HTR-8/SVneo (cell line): Measurements from ENCODE around the gene TFB2M.
A peak's percentile ranks its signal among the peaks of the same experiment; 100 is the strongest.
"Not testable (repeated sequence)": the region's sequence is repeated elsewhere in the genome, so short reads cannot be mapped to it uniquely, and the experiment has no call there.

ENCODE experiments used
- DNase-seq: peaks from one replicate; pipeline ENCODE4 v3.0.0; 2011; ENCODE audit warnings: low spot score, mixed read lengths; ENCODE audit not compliant: insufficient read length
- FAIRE-seq: peaks from 2 replicates; lab custom pipeline; 2011; peaks lifted over from hg19 to GRCh38; lab: Jason Lieb, UNC

The TFB2M gene

DNA sequence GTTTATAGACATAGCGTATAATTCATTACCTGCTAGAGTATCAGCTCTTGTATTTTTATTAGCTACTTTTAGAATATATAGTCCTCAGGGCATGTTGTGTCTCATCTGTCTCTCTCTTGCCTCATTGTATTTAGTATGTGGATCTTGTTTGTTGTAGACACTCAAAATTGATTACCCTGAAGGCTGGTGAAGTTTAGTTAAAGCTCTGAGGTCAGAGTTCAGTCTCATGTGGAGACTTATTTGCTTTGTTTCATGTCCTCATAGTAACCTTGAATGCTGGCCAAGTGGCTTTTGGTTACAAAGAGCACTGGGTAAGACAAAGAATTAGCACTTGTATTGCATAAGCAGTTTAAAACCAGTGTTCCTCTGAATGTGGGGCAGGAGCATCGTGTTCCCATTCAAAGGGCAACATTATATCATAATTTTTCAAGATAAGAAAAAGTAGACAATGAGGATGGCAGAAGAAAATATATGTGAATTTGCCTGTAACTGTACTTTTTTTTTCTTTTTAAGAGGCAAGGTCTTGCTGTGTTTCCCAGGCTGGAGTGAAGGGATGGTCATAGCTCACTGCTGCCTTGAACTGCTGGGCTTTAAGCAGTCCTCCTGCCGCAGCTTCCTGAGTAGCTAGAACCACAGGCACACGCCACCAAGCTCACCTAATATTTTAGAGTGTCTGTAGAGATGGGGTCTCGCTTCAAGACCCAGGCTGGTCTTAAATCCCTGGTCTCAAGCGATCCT is 17.6 kb upstream of the TFB2M start:
- FAIRE-seq = no peak
- no peak for DNase-seq

DNA sequence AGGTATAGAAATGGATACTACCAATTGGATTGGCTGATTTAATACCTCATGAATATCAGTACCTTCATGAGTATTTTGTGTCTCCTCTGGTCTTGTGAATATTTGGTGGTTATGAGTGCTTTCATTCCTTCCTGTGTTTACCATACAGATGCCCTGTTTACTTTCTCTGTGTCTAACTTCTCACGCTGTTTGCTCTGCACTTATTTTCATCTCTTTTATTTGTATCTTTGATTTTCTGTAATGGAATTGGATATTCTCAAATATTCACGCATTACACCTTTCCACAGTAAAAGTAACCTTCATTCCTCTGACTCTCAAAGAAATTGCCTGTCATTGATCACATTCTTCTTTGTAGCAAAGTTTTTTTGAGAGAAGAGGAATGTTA is 17.0 kb upstream of the TFB2M start:
- DNase-seq = no peak
- FAIRE-seq = no peak

DNA sequence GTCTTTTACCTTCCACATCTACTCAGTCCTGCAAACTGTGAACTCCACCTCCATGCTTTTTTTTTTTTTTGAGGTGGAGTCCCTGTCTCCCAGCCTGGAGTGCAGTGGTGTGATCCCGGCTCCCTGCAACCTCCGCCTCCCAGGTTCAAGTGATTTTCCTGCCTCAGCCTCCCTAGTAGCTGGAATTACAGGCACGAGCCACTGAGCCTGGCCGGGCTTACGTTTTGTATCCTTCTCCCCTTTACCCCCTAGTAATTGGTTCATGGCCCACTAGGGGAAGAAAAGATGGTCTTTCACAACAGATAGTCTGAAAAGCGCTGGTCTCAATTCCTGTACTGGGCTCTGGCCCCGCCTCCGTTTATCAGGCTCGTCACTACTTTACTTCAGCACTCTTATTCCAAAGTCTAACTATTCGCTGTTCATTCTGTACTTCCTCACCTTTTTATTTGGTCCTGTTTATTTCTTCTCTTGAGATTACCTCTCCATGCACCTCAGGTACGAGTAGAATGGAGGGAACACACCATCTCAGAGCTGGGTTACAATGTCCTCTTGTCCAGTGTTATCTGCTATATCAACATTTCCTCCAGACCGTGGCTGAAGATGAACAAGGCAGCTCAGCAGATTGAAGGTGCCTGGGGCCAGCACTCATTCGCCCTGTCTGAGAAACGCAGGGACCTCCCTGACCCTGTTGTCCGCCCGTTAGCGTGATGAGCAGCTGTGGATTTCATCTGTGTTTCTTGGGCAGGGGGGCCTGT is 16.4 kb upstream of the TFB2M start:
- no peak for FAIRE-seq
- no peak for DNase-seq

DNA sequence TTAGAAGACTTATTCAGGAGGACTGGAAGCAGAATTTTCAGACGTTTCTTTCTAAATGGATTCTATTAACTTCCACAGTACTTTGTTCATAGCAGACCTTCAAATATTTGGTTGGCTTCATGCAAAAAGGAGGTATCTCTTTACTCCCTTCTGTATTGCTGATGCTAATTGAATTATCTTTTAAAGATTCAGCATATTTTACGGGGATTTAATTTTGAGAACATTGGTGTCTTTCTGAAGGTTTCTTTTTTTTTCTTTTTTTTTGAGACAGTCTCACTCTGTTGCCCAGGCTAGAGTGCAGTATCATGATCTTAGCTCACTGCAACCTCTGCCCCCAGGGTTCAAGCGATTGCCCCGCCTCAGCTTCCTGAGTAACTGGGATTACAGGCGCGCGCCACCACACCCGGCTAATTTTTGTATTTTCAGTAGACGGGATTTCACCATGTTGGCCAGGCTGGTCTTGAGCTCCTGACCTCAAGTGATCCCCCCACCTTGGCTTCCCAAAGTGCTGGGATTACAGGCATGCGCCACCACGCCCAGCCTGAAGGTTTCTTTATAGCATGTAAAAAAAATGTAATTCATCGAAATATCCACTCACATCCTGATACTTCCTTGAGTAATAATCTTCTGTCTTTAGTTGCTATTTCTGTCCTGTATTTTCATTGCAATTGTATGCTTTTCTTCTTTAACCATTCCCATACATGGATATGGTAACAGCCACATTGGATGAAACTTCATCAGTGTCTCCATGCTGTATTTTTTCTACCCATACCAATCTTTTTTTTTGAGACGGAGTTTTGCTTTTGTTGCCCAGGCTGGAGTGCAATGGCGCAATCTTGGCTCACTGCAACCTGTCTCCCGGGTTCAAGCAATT is 14.7 kb upstream of the TFB2M start:
- DNase-seq (no peak), FAIRE-seq (no peak)

DNA sequence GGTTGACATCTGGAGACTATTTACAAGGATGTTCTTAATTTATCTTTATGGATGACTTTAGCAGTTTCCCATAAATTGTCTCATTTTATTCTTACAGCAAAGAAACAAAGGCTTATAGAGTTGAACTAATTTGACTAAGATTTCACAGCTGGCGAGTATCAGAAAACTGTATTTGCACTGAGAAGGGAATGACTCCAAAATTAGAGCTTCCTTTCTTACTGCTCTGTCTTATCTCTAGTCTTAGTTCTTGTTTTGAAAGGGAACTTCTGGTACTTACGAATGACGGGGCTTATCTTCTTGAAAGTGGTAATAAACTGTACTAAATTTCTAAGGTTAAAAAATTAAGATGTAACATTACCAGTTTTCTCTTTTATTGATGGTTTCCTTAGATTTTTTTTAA is 13.8 kb upstream of the TFB2M start:
- FAIRE-seq = no peak
- DNase-seq = no peak

DNA sequence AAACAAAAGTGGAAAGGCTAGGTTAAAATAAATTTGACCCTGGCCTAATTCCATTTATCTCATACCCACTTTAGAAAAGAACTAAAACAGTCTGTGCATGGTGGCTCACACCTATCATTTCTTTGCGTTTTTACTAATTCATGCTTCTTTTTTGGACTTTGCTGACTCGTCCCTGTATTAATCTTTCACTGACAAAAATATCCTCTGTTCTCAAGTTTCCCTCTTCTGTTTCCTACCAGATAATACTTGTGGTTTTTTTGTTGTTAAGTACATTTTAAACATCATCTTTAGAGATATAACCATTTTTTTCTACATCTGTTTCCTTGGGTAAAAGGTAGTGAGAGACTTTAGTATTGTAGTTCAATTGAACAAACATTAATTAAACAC is 11.7 kb upstream of the TFB2M start:
- no peak for FAIRE-seq
- no peak for DNase-seq

DNA sequence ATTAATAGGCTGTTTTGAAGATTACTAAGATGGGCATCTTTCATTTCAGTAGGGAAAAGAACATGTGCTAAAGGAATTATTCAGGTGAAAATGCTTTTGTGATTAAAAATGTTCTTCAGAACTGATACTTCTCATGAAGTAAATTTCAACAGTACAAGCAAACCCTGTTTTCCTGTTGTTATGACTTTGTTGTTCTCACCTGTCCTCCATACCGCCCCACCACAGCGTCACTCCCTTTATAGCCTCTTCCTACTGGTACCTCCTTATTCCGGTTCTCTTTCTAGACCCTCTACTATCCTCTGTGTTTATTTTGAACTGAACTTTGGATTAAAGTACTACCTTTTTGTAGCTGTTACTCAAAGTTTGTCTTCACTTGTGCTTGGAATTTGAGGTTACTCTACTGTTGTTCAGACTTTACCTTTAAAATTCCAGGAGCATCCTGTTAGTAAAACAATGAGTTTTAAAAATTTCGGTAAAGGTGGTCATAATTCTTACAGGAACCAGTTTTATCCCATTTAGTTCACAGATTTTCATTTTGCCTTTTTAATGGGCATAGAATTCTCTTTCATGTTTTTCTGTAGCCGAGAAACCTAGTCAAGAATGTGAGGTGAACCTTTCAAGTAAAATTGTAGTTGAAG is 11.1 kb upstream of the TFB2M start:
- DNase-seq = no peak
- no peak for FAIRE-seq

DNA sequence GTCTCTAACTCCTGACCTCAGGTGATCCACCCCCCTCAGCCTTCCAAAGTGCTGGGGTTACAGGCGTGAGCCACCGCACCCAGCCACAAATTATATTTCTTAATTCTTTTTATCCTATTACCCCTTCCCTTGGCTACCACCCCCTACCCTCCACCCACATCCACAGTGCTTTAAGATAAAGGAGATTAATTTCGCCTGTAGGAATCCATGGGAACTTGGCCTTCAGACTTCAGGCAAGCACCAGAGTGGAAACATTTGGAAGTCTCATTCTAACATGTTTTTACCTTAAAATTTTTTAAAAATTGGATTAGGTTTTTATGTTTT is 10.6 kb upstream of the TFB2M start:
- no peak for DNase-seq
- no peak for FAIRE-seq

DNA sequence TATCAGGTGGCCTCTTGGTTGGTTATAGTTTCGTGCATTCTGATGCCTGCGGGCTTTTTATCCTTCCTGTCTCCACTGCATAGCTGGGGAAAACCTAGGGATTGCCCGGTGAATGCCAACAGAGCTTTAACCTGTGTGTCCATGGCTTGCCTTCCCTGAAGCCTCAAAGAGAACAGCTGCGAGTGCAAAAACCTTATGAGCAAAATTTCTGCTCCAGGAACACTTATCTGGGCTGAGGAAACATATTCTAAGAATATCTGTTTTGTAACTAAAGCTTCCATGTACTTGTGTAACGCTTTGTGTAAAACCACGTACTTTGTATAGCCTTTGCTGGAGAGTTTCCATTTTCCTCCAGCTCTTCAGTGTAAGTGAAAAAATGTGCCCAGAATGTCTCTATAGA is 7.4 kb upstream of the TFB2M start:
- no peak for DNase-seq
- FAIRE-seq = no peak

DNA sequence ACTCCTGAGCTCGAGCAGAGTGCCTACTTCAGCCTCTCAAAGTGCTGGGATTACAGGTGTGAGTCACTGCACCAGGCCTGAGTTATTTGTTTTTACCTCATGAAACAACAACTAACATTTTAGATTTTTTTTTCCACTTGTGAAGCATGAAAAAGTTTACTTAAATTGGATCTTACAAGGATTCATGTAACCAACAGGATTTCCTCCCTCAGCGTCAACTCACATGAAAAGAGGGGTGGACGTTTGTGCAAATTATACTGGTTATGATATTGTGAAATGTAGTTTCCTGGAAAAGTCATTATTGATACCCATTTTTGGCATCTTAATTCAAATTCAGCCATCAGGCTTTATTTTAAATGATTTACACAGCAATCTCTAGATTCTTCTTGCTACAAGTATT is 6.7 kb upstream of the TFB2M start:
- FAIRE-seq = no peak
- no peak for DNase-seq

DNA sequence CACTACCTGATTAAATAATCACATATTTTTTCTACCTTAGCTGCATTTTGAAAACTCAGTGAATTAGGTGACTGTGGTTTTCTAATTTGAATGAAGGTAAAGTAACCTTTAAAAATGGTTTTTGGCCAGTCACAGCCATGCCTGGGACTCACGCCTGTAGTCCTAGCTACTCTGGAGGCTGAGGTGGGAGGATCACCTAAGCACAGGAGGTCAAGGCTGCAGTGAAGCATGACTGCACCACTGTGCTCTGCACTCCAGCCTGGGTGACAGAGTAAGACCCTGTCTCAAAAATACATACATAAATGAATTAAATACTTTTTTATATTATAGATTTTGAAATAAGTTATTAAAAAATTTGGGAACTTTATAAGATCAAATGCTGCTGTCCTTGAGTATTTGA is 5.9 kb upstream of the TFB2M start:
- no peak for DNase-seq
- no peak for FAIRE-seq

DNA sequence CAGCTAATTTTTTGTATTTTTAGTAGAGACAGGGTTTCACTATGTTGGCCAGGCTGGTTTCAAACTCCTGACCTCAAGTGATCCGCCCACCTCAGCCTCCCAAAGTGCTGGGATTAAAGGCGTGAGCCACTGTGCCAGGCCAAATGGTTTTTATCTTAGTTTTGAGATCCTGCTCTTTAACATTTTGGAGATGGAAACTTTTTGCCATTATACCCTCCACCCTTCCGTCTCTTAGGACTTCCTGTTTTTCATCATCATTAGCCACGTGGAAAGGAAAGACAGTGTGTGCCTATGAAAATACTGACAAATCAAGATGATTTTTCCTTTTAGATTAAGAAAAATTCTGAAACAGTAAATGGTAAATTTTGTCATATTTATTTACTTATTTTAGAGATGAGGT is 5.2 kb upstream of the TFB2M start:
- FAIRE-seq, DNase-seq: not testable (repeated sequence)

DNA sequence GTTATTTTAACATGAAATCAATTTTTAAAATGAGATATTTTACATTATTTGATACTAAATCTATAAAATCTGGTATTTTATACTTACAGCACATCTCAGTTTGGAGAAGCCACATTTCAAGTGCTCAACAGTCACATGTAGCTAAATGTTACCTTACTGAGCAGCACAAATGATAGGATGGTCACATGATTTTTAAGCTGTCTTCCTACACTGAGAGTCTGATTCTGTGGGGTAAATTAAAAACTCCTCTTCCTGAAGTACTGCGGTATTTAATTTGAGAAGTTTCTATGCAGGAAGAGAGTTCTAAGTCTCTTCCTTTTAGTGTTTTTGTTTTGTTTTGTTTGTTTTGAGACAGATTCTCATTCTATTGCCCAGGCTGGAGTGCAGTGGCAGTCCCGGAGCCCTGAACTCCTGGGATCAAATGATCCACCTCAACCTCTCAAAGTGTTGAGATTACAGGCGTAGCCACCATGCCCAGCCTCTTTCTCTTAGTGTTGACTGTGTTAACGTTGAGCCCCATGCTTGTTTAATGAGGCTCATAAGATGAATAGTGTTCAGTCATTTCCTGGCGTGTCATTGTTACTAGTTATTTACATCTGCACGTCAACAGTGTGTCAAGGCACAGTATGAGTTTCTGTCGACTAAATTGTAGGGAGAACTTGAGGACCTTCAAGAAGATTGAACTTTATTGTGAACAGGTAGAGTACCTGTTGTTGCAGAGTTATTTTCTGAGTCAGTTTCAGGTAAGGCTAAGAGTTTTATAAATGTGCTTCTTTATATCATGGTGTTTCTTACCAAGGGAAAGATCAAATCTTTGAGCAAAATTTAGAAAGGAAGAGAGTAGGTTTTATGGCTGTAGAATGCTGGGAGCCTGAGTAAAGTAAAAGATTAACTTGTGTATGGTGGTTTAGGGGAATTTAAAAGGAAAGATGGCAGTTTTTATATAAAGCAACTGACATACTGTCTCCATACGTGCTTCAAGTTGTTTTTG is 3.5 kb upstream of the TFB2M start:
- no peak for DNase-seq

DNA sequence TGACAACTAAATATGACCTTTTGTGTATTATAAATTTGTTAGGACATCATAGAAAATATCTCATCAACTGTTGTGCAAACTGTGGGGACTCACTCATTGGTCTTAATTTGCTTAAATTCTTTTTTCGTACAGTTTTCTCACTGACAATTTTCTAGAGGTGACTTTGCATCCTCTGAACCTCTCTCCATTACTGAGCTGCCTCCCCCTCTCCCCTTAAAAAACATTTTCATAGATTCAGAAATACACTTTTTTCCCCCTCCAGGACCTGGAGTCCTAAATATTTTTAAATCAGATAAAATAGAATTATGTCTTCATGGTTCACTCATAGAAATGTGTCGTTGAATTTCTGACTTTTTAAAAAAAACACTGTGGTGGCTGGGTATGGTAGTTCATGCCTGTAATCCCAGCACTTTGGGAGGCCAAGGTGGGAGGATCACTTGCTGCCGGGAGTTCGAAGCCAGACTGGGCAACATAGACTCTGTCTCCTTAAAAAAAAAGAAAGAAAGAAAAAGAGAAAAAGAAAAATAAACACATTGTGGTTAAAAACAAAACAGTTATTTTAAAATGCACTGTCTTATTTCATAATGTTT is 1.7 kb upstream of the TFB2M start:
- FAIRE-seq (no peak), DNase-seq (no peak)

More for the DNA sequence above, 3.5 kb upstream of the TFB2M start:
- FAIRE-seq = no peak

DNA sequence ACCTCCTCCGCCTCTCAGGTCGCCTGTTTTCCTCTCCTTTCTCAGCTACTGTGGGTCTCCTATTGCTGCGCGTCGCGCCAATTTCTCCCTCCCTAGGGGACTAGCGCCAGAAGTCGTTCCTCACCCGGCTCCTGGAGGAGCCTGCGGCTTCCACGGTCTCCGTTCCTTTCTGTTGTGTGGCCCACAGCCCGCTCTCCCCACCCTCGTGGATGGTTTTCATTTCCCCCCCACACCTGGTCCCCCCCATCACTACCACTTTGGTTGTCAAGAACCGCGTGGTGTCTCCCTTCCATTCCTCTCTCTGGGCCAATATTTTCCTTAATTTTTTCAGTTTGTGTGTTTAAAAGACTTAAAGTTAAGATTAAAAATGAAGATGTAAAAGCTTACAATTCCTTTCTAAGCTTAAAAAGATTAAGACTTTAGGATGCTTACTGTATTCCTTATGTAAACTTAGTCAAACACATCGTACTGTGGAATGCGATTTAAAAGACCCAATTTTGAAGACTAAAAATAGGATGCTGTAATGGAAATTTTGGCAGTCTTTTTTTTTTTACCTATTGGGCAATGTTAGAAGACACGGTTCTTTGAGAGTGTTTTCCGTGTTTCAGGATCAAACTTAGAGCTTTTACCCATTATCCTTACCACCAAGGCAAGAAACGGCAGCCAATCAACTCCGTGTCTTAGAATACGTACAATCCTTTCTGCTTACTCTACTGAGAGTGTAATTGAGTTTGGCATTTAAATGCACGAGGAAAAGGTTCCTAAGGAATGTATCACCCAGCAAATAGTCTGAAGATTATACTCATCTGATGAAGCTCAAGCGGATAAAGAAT is 968 bp upstream of the TFB2M start:
- peak; percentile 27 for DNase-seq
- no peak for FAIRE-seq

DNA sequence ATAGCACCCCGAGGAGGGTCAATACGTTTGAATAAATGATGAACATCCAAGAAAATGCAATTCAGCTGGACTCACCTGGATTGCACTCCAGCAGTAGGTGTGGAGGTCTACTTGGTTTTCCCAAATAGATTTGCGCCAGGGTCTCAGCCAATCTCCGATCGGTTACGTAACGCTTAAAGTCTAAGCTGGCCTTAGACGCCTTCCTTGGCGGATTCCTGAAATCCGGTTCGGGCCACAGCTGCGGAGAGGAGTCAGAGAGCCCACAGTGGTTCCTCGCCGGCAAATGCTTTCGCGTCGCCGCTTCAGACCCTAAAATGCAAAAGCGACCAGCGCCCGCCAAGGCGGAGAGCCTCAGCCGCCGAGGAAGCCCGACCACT is 322 bp downstream of the TFB2M start:
- DNase-seq (no peak), FAIRE-seq (no peak)

DNA sequence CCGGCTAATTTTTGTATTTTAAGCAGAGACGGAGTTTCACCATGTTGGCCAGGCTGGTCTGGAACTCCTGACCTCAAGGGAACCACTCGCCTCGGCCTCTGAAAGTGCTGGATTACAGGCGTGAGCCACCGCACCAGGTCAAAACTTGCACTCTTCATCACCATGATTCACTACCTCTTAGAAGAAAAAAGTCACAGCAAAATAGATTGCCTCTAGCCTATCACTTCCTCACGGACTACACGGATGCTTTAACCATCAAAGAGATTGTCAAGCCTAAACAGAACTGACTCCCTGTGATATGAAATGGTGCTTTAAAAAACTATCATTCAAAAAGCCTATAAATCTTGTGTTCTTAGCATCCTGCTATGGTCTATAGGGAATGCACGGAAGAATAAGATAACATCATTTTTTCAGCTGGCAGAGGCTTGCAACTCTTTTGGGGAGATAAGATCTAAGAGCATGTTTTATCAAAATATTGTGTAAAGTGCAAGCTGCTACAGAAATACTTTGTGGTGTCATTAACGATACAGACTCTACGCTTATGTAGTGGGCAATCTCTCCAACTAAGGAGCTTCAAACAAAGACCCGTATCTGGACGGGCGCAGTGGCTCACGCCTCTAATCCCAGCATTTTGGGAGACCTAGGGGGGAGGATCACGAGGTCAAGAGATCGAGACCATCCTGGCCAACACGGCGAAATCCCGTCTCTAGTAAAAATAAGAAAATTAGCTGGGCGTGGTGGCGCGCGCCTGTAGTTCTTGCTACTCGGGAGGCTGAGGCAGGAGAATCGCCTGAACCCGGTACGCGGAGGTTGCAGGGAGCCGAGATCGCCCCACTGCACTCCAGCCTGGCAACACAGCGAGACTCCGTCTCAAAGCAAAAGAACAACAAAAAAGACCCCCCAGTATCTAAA is 966 bp downstream of the TFB2M start:
- DNase-seq = no peak
- no peak for FAIRE-seq
